Lower leg skin (tissue), 4 donors: ENCODE measurements around the gene SULT4A1. TPM values are rescaled to one million over a fixed set of nuclear protein-coding genes. Genes with fewer than 3 reads are reported as not detected.

Experiments
- DNase-seq, 2 donors: peaks; one replicate each; pipeline ENCODE4 v3.0.0-alpha.2; 2019; ENCODE audit warnings: low spot score in 2 of 2
- H3K4me3 ChIP-seq: fragments of 200-600 bp; sonication (generic); 2 replicates; pipeline ENCODE4 v1.5.1; 2017; ENCODE audit warnings: mild to moderate bottlenecking, low read depth; ENCODE audit not compliant: poor library complexity, severe bottlenecking
- CTCF ChIP-seq, 3 donors: fragments of 450-650 bp; IDR thresholded peaks; one replicate each; pipeline ENCODE4 v1.5.1; 2016; ENCODE audit warnings: antibody characterized with exemption in 3 of 3, mild to moderate bottlenecking in 3 of 3, moderate library complexity in 2 of 3
- POLR2A ChIP-seq, 2 donors: fragments of 450-650 bp; IDR thresholded peaks; one replicate each; pipeline ENCODE4 v1.6.1; 2016 to 2017; ENCODE audit warnings: antibody characterized with exemption in 2 of 2, mild to moderate bottlenecking in 1 of 2, moderate library complexity in 1 of 2
- WGBS, 2 donors: methylation state at CpG; one replicate each; pipeline ENCODE4 v1.1.5; 2018; 5-methylcytosine and 5-hydroxymethylcytosine counted together
- intact Hi-C: fragments of 100-400 bp; cut with DNase I; formaldehyde crosslinking; loops from one replicate; pipeline ENCODE4 v1.15.0; 2023; ENCODE audit warnings: low total_unique reads
- total RNA-seq, 4 donors: library from RNA; depleted of rRNA; stranded (reverse); fragments of >200 nt; gene quantifications; one replicate each; pipeline ENCODE4 v1.1.0, GENCODE V29; 2016

SULT4A1 gene
- total RNA-seq, 4 donors from 2014 or later, result not detected

GRCh38 chr22:43823353-43823908 is 38.9 kb downstream of the SULT4A1 start:
- no peak for TF ChIP-seq CTCF (IDR thresholded peaks at IDR 0.05)
- intact Hi-C loops, result no loop called here
- DNase-seq, result peak in 1 of 2 donors; percentile 49
- WGBS, 2 donors, result 62 to 63% methylated on average over 13 of the region's 13 CpGs
- no peak overlapping the region for H3K4me3 ChIP-seq

GRCh38 chr22:43821606-43822425 is 40.5 kb downstream of the SULT4A1 start:
- intact Hi-C loops, result no loop called here
- WGBS, 2 donors, result 76% methylated on average over 19 to 22 of the region's 22 CpGs
- H3K4me3 ChIP-seq, result no peak overlapping the region
- peak in 1 of 2 donors; percentile 58 for DNase-seq
- TF ChIP-seq POLR2A (IDR thresholded peaks at IDR 0.05) (no peak), CTCF (IDR thresholded peaks at IDR 0.05) (no peak)

GRCh38 chr22:43820651-43821305 is 41.5 kb downstream of the SULT4A1 start:
- no peak for TF ChIP-seq CTCF (IDR thresholded peaks at IDR 0.05)
- no peak for TF ChIP-seq POLR2A (IDR thresholded peaks at IDR 0.05)
- intact Hi-C loops, result no loop called here

GRCh38 chr22:43819931-43820640 is 42.2 kb downstream of the SULT4A1 start:
- H3K4me3 ChIP-seq, result no peak overlapping the region
- intact Hi-C loops, result no loop called here
- 64 to 71% methylated on average over 13 of the region's 13 CpGs for WGBS, 2 donors
- no peak for TF ChIP-seq CTCF (IDR thresholded peaks at IDR 0.05)
- no peak for TF ChIP-seq POLR2A (IDR thresholded peaks at IDR 0.05)
- DNase-seq, result peak in 1 of 2 donors; percentile 58

More at GRCh38 chr22:43820651-43821305, 41.5 kb downstream of the SULT4A1 start:
- peak in 1 of 2 donors; percentile 78 for DNase-seq
- WGBS, 2 donors, result 63 to 69% methylated on average over 18 of the region's 18 CpGs
- no peak overlapping the region for H3K4me3 ChIP-seq

GRCh38 chr22:43819421-43819921 is 42.8 kb downstream of the SULT4A1 start:
- TF ChIP-seq POLR2A (IDR thresholded peaks at IDR 0.05) (no peak), CTCF (IDR thresholded peaks at IDR 0.05) (no peak)
- 79 to 82% methylated on average over 12 of the region's 12 CpGs for WGBS, 2 donors
- intact Hi-C loops, result no loop called here

More at GRCh38 chr22:43819421-43819921, 42.8 kb downstream of the SULT4A1 start:
- H3K4me3 ChIP-seq, result no peak overlapping the region
- DNase-seq, result peak in 1 of 2 donors; percentile 78
